Calu3 (cell line): ENCODE data around the gene RUNX2. TPM values are rescaled to one million over a fixed set of nuclear protein-coding genes. Genes with fewer than 3 reads are reported as not detected.
A peak's percentile ranks its signal among the peaks of the same experiment; 100 is the strongest.

Experiments
- BruUV-seq: library from RNA; stranded (reverse); fragments of 400-500 nt; replicated peaks from 2 replicates; lab custom pipeline; 2021; lab: Mats Ljungman, UMichigan
- CTCF ChIA-PET: fragments of 300-600 bp; sonication (Branson Sonifier 250); formaldehyde crosslinking; loops from one replicate; lab custom pipeline; 2022; ENCODE audit warnings: antibody characterized with exemption; lab: Charles Lee
- DNase-seq: peaks from one replicate; pipeline ENCODE4 v3.0.0; 2022
- H3K27ac Mint-ChIP-seq: one replicate; pipeline ENCODE4 v1.8.0; 2022; ENCODE audit warnings: mixed read lengths; ENCODE audit not compliant: unreplicated experiment
- H3K27me3 Mint-ChIP-seq: one replicate; pipeline ENCODE4 v1.8.0; 2022; ENCODE audit warnings: mixed read lengths; ENCODE audit not compliant: unreplicated experiment
- H3K36me3 Mint-ChIP-seq: one replicate; pipeline ENCODE4 v1.8.0; 2022; ENCODE audit warnings: mild to moderate bottlenecking, moderate library complexity, mixed read lengths; ENCODE audit not compliant: insufficient read depth, unreplicated experiment
- H3K4me1 Mint-ChIP-seq: one replicate; pipeline ENCODE4 v1.8.0; 2022; ENCODE audit warnings: mild to moderate bottlenecking, low read depth, mixed read lengths; ENCODE audit not compliant: unreplicated experiment
- H3K4me3 Mint-ChIP-seq: one replicate; pipeline ENCODE4 v1.8.0; 2022; ENCODE audit warnings: mild to moderate bottlenecking, low read depth, moderate library complexity, mixed read lengths; ENCODE audit not compliant: unreplicated experiment
- H3K9me3 Mint-ChIP-seq: one replicate; pipeline ENCODE4 v1.8.0; 2022; ENCODE audit warnings: low read depth, mixed read lengths; ENCODE audit not compliant: unreplicated experiment
- intact Hi-C: fragments of 100-400 bp; cut with micrococcal nuclease; formaldehyde crosslinking; loops from one replicate; pipeline ENCODE4 v1.10.0; 2022; ENCODE audit not compliant: unreplicated experiment
- total RNA-seq: library from RNA; stranded (reverse); gene quantifications from 2 replicates; pipeline ENCODE4 v1.2.3, GENCODE V29; 2022
- TF ChIP-seq, protein P1 (sequence below): fragments of 200-600 bp; IDR thresholded peaks from one replicate; pipeline ENCODE4 v1.8.0; 2022; ENCODE audit warnings: antibody characterized with exemption; ENCODE audit not compliant: unreplicated experiment

Gene RUNX2
- total RNA-seq, 1 experiment from 2014 or later = 0.54 TPM

DNA sequence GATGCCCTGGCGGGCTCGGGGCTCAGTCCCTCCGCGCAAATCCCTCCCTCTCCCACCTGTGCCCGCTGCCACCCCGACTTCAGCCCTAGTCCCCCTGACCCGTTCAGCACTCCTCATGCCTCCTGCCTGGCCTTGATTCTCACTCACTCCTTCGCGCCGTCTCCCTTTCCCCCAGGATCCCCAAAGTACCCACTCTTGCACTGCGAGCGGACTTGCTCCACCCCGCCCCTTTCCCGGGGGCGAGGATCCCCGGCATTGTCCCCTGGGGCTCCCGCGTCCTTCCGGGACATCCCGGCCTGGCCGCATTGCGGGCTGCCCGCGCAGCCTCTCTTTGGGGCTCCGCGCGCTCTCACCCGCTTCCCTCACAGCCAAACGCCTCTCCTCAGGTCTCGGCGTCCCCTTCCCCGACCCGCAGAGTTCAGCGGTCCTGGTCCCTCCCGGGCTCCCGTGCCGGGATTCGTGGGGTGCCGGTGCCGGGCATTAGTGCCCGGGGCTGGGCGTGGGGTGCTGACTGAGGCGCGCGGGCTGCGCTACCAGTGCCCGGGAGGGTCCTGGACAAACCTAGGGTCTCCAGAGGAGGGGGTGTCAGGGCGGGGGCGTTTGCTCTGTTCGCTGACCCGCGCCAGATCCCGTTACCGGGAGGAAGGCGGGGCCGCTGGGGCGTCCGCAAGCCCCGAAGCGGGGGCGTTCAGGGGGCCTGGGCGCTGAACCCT is 95.1 kb downstream of the RUNX2 start:
- intact Hi-C loops = loop anchor here (5.0 kb wide), 1 partner anchor 99 kb away; no protein-coding TSS in a partner anchor
- peaks cover 22% of the 10 kb centered on the region for H3K36me3 Mint-ChIP-seq
- H3K27me3 Mint-ChIP-seq = peaks cover 50% of the 10 kb centered on the region
- CTCF ChIA-PET = no interaction called here
- TF ChIP-seq, protein P1, sequence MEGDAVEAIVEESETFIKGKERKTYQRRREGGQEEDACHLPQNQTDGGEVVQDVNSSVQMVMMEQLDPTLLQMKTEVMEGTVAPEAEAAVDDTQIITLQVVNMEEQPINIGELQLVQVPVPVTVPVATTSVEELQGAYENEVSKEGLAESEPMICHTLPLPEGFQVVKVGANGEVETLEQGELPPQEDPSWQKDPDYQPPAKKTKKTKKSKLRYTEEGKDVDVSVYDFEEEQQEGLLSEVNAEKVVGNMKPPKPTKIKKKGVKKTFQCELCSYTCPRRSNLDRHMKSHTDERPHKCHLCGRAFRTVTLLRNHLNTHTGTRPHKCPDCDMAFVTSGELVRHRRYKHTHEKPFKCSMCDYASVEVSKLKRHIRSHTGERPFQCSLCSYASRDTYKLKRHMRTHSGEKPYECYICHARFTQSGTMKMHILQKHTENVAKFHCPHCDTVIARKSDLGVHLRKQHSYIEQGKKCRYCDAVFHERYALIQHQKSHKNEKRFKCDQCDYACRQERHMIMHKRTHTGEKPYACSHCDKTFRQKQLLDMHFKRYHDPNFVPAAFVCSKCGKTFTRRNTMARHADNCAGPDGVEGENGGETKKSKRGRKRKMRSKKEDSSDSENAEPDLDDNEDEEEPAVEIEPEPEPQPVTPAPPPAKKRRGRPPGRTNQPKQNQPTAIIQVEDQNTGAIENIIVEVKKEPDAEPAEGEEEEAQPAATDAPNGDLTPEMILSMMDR = no peak
- no peak for DNase-seq
- peak overlapping the region; percentile 82 for H3K4me3 Mint-ChIP-seq
- H3K9me3 Mint-ChIP-seq = no peaks in the 10 kb centered on the region
- H3K4me1 Mint-ChIP-seq = no peaks in the 10 kb centered on the region
- H3K27ac Mint-ChIP-seq = peak overlapping the region; percentile 13
- no TSS peak for BruUV-seq

DNA sequence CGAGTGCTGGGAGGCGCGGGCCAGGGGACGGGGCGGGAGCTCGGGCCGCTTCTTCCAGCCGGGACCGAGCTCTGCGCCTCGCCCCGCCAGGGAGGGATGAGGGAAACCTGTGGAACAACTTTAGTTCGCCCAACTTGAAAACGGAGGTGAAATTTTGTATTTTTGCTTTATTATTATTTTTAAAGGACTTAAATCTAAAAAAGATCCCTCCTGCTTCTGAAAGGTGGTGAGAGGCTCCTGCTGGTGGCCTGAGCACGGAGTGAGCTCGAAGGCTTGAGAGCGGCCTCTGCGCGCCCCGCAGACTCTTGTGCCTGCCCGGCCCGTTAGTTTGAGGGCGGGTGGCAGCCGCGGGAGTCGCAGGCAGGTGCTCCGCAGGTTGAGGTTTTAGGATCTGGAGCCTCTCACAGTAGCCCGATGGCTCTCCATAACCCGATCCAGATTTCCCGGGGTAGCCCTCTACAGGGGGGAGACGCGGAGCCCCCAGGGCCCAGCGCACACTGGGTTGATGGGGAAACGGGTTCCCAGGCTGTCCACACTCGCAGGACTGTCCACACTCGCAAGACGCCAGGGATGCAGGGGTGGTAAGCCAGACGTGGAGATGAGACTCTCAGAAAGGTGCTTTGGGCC is 95.8 kb downstream of the RUNX2 start:
- CTCF ChIA-PET = interaction anchor here (1.0 kb wide), 1 partner anchor 22 kb away, joined by 4 read pairs; no protein-coding TSS in a partner anchor
- BruUV-seq = no TSS peak
- Mint-ChIP-seq H3K27ac (no peak overlapping the region), H3K9me3 (no peaks in the 10 kb centered on the region), H3K27me3 (peaks cover 48% of the 10 kb centered on the region), H3K4me1 (no peaks in the 10 kb centered on the region), H3K36me3 (peaks cover 22% of the 10 kb centered on the region), H3K4me3 (peak overlapping the region; percentile 82)
- intact Hi-C loops = loop anchor here (5.0 kb wide), 1 partner anchor 98 kb away; no protein-coding TSS in a partner anchor
- no peak for DNase-seq
- TF ChIP-seq, protein P1 = no peak

DNA sequence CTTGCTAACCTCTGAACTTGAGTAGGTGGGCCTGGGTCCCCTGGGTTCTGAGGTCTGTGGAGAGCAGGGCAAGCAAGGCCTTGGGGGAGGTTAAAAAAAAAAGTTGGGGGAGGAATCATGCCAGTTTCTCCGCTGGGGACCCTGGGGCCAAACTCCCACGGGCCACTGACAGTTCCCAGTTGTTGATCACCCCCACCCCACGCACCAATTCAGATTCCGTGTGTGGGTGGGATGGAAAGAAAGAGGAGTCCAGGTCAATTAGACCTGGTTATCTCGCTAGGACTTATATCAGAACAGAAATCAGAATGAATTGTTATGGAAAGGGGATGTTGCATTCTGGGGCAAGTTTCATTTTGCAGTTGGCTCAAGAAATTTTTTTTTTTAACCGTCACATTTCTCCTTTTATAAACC is 96.3 kb downstream of the RUNX2 start:
- no peaks in the 10 kb centered on the region for H3K9me3 Mint-ChIP-seq
- H3K4me1 Mint-ChIP-seq = no peaks in the 10 kb centered on the region
- no peak overlapping the region for H3K27ac Mint-ChIP-seq
- CTCF ChIA-PET = interaction anchor here (1.0 kb wide), 1 partner anchor 21 kb away, joined by 4 read pairs; no protein-coding TSS in a partner anchor
- no peak overlapping the region for H3K4me3 Mint-ChIP-seq
- no peak for DNase-seq
- intact Hi-C loops = loop anchor here (5.0 kb wide), 1 partner anchor 98 kb away; no protein-coding TSS in a partner anchor
- H3K27me3 Mint-ChIP-seq = peaks cover 43% of the 10 kb centered on the region
- peaks cover 22% of the 10 kb centered on the region for H3K36me3 Mint-ChIP-seq
- BruUV-seq = no TSS peak
- TF ChIP-seq, protein P1 = no peak

DNA sequence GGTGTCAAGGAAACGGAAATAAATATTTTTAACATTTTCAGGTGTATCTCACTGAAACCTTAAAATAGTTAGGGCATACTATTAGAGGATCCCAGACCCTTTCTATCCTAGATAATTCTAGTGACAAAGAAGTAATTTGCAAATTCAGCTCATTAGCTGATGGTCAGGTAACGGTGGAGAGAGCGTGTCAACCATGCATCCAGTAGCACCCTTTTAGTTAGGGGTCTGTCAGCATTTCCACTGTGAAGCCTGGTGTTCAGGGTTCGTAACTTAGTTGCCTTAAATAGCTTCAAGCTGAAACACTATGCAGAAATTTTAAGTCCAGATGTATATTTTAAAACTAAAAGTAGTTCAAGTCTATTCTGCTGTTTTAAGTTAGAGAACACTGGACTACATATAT is 98.1 kb downstream of the RUNX2 start:
- intact Hi-C loops = no loop called here
- no TSS peak for BruUV-seq
- TF ChIP-seq, protein P1 = no peak
- Mint-ChIP-seq H3K27me3 (peaks cover 25% of the 10 kb centered on the region), H3K9me3 (no peaks in the 10 kb centered on the region), H3K4me3 (no peak overlapping the region), H3K27ac (no peak overlapping the region), H3K36me3 (peaks cover 21% of the 10 kb centered on the region), H3K4me1 (no peaks in the 10 kb centered on the region)
- CTCF ChIA-PET = no interaction called here
- no peak for DNase-seq
